HEK293 (cell line): ENCODE data around the gene SLC40A1.

Source experiments
- CTCF ChIA-PET: fragments of 350-600 bp; formaldehyde crosslinking; extraction: SDS; loops from one replicate; lab custom pipeline; 2021; ENCODE audit warnings: antibody characterized with exemption; lab: Yijun Ruan, JAX
- POLR2A ChIA-PET: fragments of 300-600 bp; formaldehyde crosslinking; extraction: SDS; loops from one replicate; lab custom pipeline; 2020; ENCODE audit warnings: antibody characterized with exemption, inconsistent platforms; lab: Yijun Ruan, JAX
- H3K27ac ChIP-seq: fragments of 200-500 bp; sonication (Bioruptor generic); 2 replicates; pipeline ENCODE4 v1.5.1; 2014; ENCODE audit warnings: low read depth, low read length, control low read depth, inconsistent platforms; ENCODE audit errors: extremely low read depth
- H3K36me3 ChIP-seq, 2 experiments: fragments of 200-500 bp in 1 of 2; sonication (Bioruptor generic) in 1 of 2; 1 replicate in 1 of 2; 2 replicates in 1 of 2; pipeline ENCODE4 v1.5.1; 2014 to 2017; ENCODE audit warnings: inconsistent platforms in 2 of 2, low read length in 2 of 2; ENCODE audit not compliant: control insufficient read depth in 2 of 2, insufficient read depth in 1 of 2
- H3K4me1 ChIP-seq: fragments of 200-500 bp; sonication (Bioruptor generic); 2 replicates; pipeline ENCODE4 v1.5.1; 2014; ENCODE audit warnings: mild to moderate bottlenecking, low read length, inconsistent platforms; ENCODE audit not compliant: control insufficient read depth, insufficient read depth
- H3K4me3 ChIP-seq: 2 replicates; pipeline ENCODE4 v1.5.1; 2011; ENCODE audit warnings: low read depth, mild to moderate bottlenecking, control low read depth, low read length, moderate library complexity
- H3K9me3 ChIP-seq: fragments of 200-500 bp; sonication (Bioruptor generic); 2 replicates; pipeline ENCODE4 v1.5.1; 2014; ENCODE audit warnings: low read depth, low read length, inconsistent platforms; ENCODE audit not compliant: control insufficient read depth, insufficient read depth
- ELK4 ChIP-seq: IDR thresholded peaks from 2 replicates; pipeline ENCODE4 v1.6.1; 2011; ENCODE audit warnings: mild to moderate bottlenecking, low read depth, low read length, borderline replicate concordance
- GLIS1 ChIP-seq: fragments of 450-650 bp; formaldehyde crosslinking; IDR thresholded peaks from 2 replicates; pipeline ENCODE4 v1.5.1; 2016; ENCODE audit warnings: missing biosample characterization, missing genetic modification characterization
- GLIS2 ChIP-seq: fragments of 450-650 bp; formaldehyde crosslinking; IDR thresholded peaks from 2 replicates; pipeline ENCODE4 v1.5.1; 2016; ENCODE audit warnings: missing biosample characterization, missing genetic modification characterization
- MZF1 ChIP-seq: fragments of 450-650 bp; formaldehyde crosslinking; IDR thresholded peaks from 2 replicates; pipeline ENCODE4 v1.5.1; 2017; ENCODE audit warnings: missing biosample characterization, missing genetic modification characterization, borderline replicate concordance
- SCRT1 ChIP-seq: fragments of 450-650 bp; formaldehyde crosslinking; IDR thresholded peaks from 2 replicates; pipeline ENCODE4 v1.5.1; 2016; ENCODE audit warnings: missing biosample characterization, missing genetic modification characterization, borderline replicate concordance
- SCRT2 ChIP-seq: fragments of 450-650 bp; formaldehyde crosslinking; IDR thresholded peaks from 2 replicates; pipeline ENCODE4 v1.5.1; 2016; ENCODE audit warnings: missing biosample characterization, missing genetic modification characterization
- TCF7L2 ChIP-seq: IDR thresholded peaks from 2 replicates; pipeline ENCODE4 v1.6.1; 2011; ENCODE audit warnings: low read depth, mild to moderate bottlenecking, inconsistent platforms, low read length, moderate library complexity, borderline replicate concordance
- ZBTB11 ChIP-seq: fragments of 450-650 bp; formaldehyde crosslinking; conservative IDR thresholded peaks from 2 replicates; pipeline ENCODE4 v1.5.1; 2016; ENCODE audit warnings: low read depth, missing biosample characterization, missing genetic modification characterization
- ZEB2 ChIP-seq: fragments of 450-650 bp; formaldehyde crosslinking; IDR thresholded peaks from 2 replicates; pipeline ENCODE4 v1.5.1; 2016; ENCODE audit warnings: missing biosample characterization, missing genetic modification characterization
- ZNF138 ChIP-seq: fragments of 450-650 bp; formaldehyde crosslinking; IDR thresholded peaks from 2 replicates; pipeline ENCODE4 v1.5.1; 2016; ENCODE audit warnings: missing biosample characterization, missing genetic modification characterization, borderline replicate concordance
- ZNF184 ChIP-seq: fragments of 450-650 bp; IDR thresholded peaks from 2 replicates; pipeline ENCODE4 v1.5.1; 2018; ENCODE audit warnings: missing biosample characterization, mild to moderate bottlenecking, missing genetic modification characterization
- ZNF2 ChIP-seq: fragments of 450-650 bp; formaldehyde crosslinking; IDR thresholded peaks from 2 replicates; pipeline ENCODE4 v1.5.1; 2016; ENCODE audit warnings: missing biosample characterization, missing genetic modification characterization
- ZNF266 ChIP-seq: fragments of 450-650 bp; formaldehyde crosslinking; IDR thresholded peaks from 2 replicates; pipeline ENCODE4 v1.5.1; 2016; ENCODE audit warnings: missing biosample characterization, missing genetic modification characterization, low read depth
- ZNF311 ChIP-seq: fragments of 450-650 bp; formaldehyde crosslinking; IDR thresholded peaks from 2 replicates; pipeline ENCODE4 v1.5.1; 2017; ENCODE audit warnings: missing biosample characterization, missing genetic modification characterization, borderline replicate concordance
- ZNF354C ChIP-seq: fragments of 450-650 bp; formaldehyde crosslinking; IDR thresholded peaks from 2 replicates; pipeline ENCODE4 v1.5.1; 2016; ENCODE audit warnings: missing biosample characterization, missing genetic modification characterization, low read depth, borderline replicate concordance
- ZNF423 ChIP-seq: fragments of 450-650 bp; formaldehyde crosslinking; IDR thresholded peaks from 2 replicates; pipeline ENCODE4 v1.5.1; 2016; ENCODE audit warnings: missing biosample characterization, missing genetic modification characterization
- ZNF529 ChIP-seq: fragments of 450-650 bp; formaldehyde crosslinking; IDR thresholded peaks from 2 replicates; pipeline ENCODE4 v1.5.1; 2017; ENCODE audit warnings: missing genetic modification characterization, missing biosample characterization; ENCODE audit not compliant: insufficient replicate concordance
- ZNF571 ChIP-seq: fragments of 450-650 bp; formaldehyde crosslinking; IDR thresholded peaks from 2 replicates; pipeline ENCODE4 v1.5.0; 2017; ENCODE audit warnings: missing biosample characterization, missing genetic modification characterization
- ZNF621 ChIP-seq: fragments of 450-650 bp; formaldehyde crosslinking; IDR thresholded peaks from 2 replicates; pipeline ENCODE4 v1.5.1; 2017; ENCODE audit warnings: missing biosample characterization, missing genetic modification characterization
- ZNF639 ChIP-seq: fragments of 450-650 bp; formaldehyde crosslinking; IDR thresholded peaks from 2 replicates; pipeline ENCODE4 v1.5.1; 2016; ENCODE audit warnings: missing biosample characterization, missing genetic modification characterization
- ZNF830 ChIP-seq: fragments of 450-650 bp; IDR thresholded peaks from 2 replicates; pipeline ENCODE4 v1.5.0; 2018; ENCODE audit warnings: missing biosample characterization, missing genetic modification characterization, low read depth, mild to moderate bottlenecking, moderate library complexity
- ZSCAN23 ChIP-seq: fragments of 450-650 bp; formaldehyde crosslinking; IDR thresholded peaks from 2 replicates; pipeline ENCODE4 v1.5.1; 2016; ENCODE audit warnings: missing biosample characterization, missing genetic modification characterization
- ZSCAN30 ChIP-seq: fragments of 450-650 bp; IDR thresholded peaks from 2 replicates; pipeline ENCODE4 v1.5.1; 2018; ENCODE audit warnings: missing biosample characterization, mild to moderate bottlenecking, missing genetic modification characterization, moderate library complexity

SLC40A1 gene

GRCh38 chr2:189553504-189554088 is 27.0 kb downstream of the SLC40A1 start:
- POLR2A ChIA-PET: no interaction called here

GRCh38 chr2:189552991-189553404 is 27.6 kb downstream of the SLC40A1 start:
- CTCF ChIA-PET: interaction anchor here (1.0 kb wide), 1 partner anchor 75 kb away, joined by 3 read pairs; no protein-coding TSS in a partner anchor
- Histone ChIP-seq H3K27ac (no peak overlapping the region), H3K4me1 (peaks cover 6% of the 10 kb centered on the region; the same call in 1 of the 2 replicates), H3K9me3 (no peaks in the 10 kb centered on the region), H3K36me3 (no peaks in the 10 kb centered on the region), H3K4me3 (no peak overlapping the region)
- TF ChIP-seq TCF7L2 (no peak), ZSCAN30 (no peak), ZNF571 (no peak), ZNF639 (tag by site-specific recombination) (no peak), GLIS2 (tag by site-specific recombination) (no peak), ZNF311 (tag by site-specific recombination) (no peak), ZNF529 (tag by site-specific recombination) (no peak), ZNF354C (tag by site-specific recombination) (no peak), ZNF830 (tag by site-specific recombination) (no peak), GLIS1 (no peak)
- POLR2A ChIA-PET: no interaction called here

More at GRCh38 chr2:189553504-189554088, 27.0 kb downstream of the SLC40A1 start:
- H3K4me1 ChIP-seq: peaks cover 6% of the 10 kb centered on the region; the same call in 1 of the 2 replicates
- no peak overlapping the region for H3K27ac ChIP-seq
- H3K4me3 ChIP-seq: no peak overlapping the region
- CTCF ChIA-PET: no interaction called here
- H3K9me3 ChIP-seq: no peaks in the 10 kb centered on the region
- TF ChIP-seq ZSCAN23 (tag by site-specific recombination) (no peak), ZNF138 (tag by site-specific recombination) (no peak), SCRT2 (tag by site-specific recombination) (peak; percentile 74), ELK4 (no peak), TCF7L2 (no peak), SCRT1 (tag by site-specific recombination) (peak; percentile 28; the same call in 1 of the 2 replicates), ZNF621 (no peak)
- TF ChIP-seq, all 188 proteins: peak for 2
- H3K36me3 ChIP-seq: no peaks in the 10 kb centered on the region

- CTCF ChIA-PET: interaction anchor here (0.6 to 1.0 kb wide), 2 partner anchors 76 to 936 kb away, joined by 3 to 4 read pairs; no protein-coding TSS in a partner anchor
- POLR2A ChIA-PET: no interaction called here
- H3K36me3 ChIP-seq: no peaks in the 10 kb centered on the region
- no peak overlapping the region for H3K4me3 ChIP-seq
- no peaks in the 10 kb centered on the region for H3K9me3 ChIP-seq
- no peak overlapping the region for H3K27ac ChIP-seq
- H3K4me1 ChIP-seq: peaks cover 3% of the 10 kb centered on the region; the same call in 1 of the 2 replicates
- TF ChIP-seq MZF1 (tag by site-specific recombination) (no peak), ZNF184 (tag by site-specific recombination) (no peak), ZEB2 (tag by site-specific recombination) (no peak), ZNF2 (tag by site-specific recombination) (no peak), ZBTB11 (tag by site-specific recombination) (no peak), ZNF423 (tag by site-specific recombination) (no peak), ZNF266 (no peak)
These were observed 28.1 kb downstream of the SLC40A1 start for GRCh38 chr2:189552334-189552990.
